Liver (tissue), 9 donors: Measurements from ENCODE around the gene RASGRF2. TPM values are rescaled to one million over a fixed set of nuclear protein-coding genes. Genes with fewer than 3 reads are reported as not detected.

Experiments used
- DNase-seq: peaks from one replicate; pipeline ENCODE4 v3.0.0-alpha.2; 2017; ENCODE audit warnings: low spot score
- H3K27ac ChIP-seq, 2 donors: one replicate each; pipeline ENCODE4 v1.7.0; 2013; ENCODE audit warnings: inconsistent platforms in 2 of 2, low read length in 2 of 2, control low read depth in 1 of 2, low read depth in 1 of 2, mild to moderate bottlenecking in 1 of 2
- H3K27me3 ChIP-seq, 4 donors: one replicate each; pipeline versions ENCODE4 v1.6.1 to v1.7.0; 2013; ENCODE audit warnings: low read length in 3 of 4, inconsistent platforms in 1 of 4, mild to moderate bottlenecking in 1 of 4, moderate library complexity in 1 of 4; ENCODE audit not compliant: control insufficient read depth in 4 of 4, insufficient read depth in 4 of 4
- H3K36me3 ChIP-seq, 4 donors: one replicate each; pipeline versions ENCODE4 v1.6.1 to v1.7.0; 2013; ENCODE audit warnings: low read length in 3 of 4, mild to moderate bottlenecking in 3 of 4, low read depth in 1 of 4, moderate library complexity in 1 of 4; ENCODE audit not compliant: control insufficient read depth in 4 of 4, insufficient read depth in 3 of 4
- H3K4me1 ChIP-seq, 4 donors: one replicate each; pipeline versions ENCODE4 v1.6.1 to v1.7.0; 2013; ENCODE audit warnings: low read length in 3 of 4, mild to moderate bottlenecking in 3 of 4, moderate library complexity in 1 of 4; ENCODE audit not compliant: control insufficient read depth in 4 of 4, insufficient read depth in 4 of 4
- H3K4me3 ChIP-seq, 3 donors: one replicate each; pipeline versions ENCODE4 v1.6.1 to v1.7.0; 2013; ENCODE audit warnings: low read length in 3 of 3, control low read depth in 1 of 3, low read depth in 1 of 3, mild to moderate bottlenecking in 1 of 3
- H3K9ac ChIP-seq, 2 donors: one replicate each; pipeline ENCODE4 v1.7.0; 2013; ENCODE audit warnings: low read length in 2 of 2, mild to moderate bottlenecking in 2 of 2, moderate library complexity in 2 of 2, control low read depth in 1 of 2, low read depth in 1 of 2
- H3K9me3 ChIP-seq, 4 donors: one replicate each; pipeline versions ENCODE4 v1.6.1 to v1.7.0; 2013; ENCODE audit warnings: low read length in 3 of 4; ENCODE audit not compliant: control insufficient read depth in 4 of 4
- ATF3 ChIP-seq: IDR thresholded peaks from 2 replicates; pipeline ENCODE4 v1.6.1; 2016; ENCODE audit warnings: antibody characterized with exemption
- EGR1 ChIP-seq, 2 donors: IDR thresholded peaks; 2 replicates each; pipeline ENCODE4 v1.6.1; 2016 to 2018; ENCODE audit warnings: antibody characterized with exemption in 2 of 2, low read depth in 2 of 2
- FOXA1 ChIP-seq: IDR thresholded peaks from 2 replicates; pipeline ENCODE4 v1.6.1; 2016; ENCODE audit warnings: antibody characterized with exemption
- FOXA2 ChIP-seq: IDR thresholded peaks from 2 replicates; pipeline ENCODE4 v1.6.1; 2016; ENCODE audit warnings: antibody characterized with exemption
- GABPA ChIP-seq, 2 donors: IDR thresholded peaks in 1 of 2; conservative IDR thresholded peaks in 1 of 2; 2 replicates each; pipeline ENCODE4 v1.6.1; 2016; ENCODE audit warnings: antibody characterized with exemption in 2 of 2, mild to moderate bottlenecking in 1 of 2, moderate library complexity in 1 of 2
- HNF4A ChIP-seq, 2 donors: conservative IDR thresholded peaks; 2 replicates each; pipeline ENCODE4 v1.6.1; 2016; ENCODE audit warnings: antibody characterized with exemption in 2 of 2, mild to moderate bottlenecking in 2 of 2
- HNF4G ChIP-seq: IDR thresholded peaks from 2 replicates; pipeline ENCODE4 v1.6.1; 2016; ENCODE audit warnings: antibody characterized with exemption
- JUND ChIP-seq, 2 donors: IDR thresholded peaks; 2 replicates each; pipeline ENCODE4 v1.6.1; 2016; ENCODE audit warnings: antibody characterized with exemption in 2 of 2
- MAX ChIP-seq: IDR thresholded peaks from 2 replicates; pipeline ENCODE4 v1.6.1; 2016; ENCODE audit warnings: antibody characterized with exemption
- NR2F2 ChIP-seq: IDR thresholded peaks from 2 replicates; pipeline ENCODE4 v1.6.1; 2016; ENCODE audit warnings: antibody characterized with exemption
- RAD21 ChIP-seq, 2 donors: IDR thresholded peaks; 2 replicates each; pipeline ENCODE4 v1.6.1; 2016; ENCODE audit warnings: antibody characterized with exemption in 2 of 2, mild to moderate bottlenecking in 2 of 2
- REST ChIP-seq: IDR thresholded peaks from 2 replicates; pipeline ENCODE4 v1.6.1; 2016; ENCODE audit warnings: antibody characterized with exemption, mild to moderate bottlenecking
- RXRA ChIP-seq, 2 donors: IDR thresholded peaks; 2 replicates each; pipeline ENCODE4 v1.6.1; 2017 to 2018; ENCODE audit warnings: antibody characterized with exemption in 2 of 2, mild to moderate bottlenecking in 1 of 2
- SP1 ChIP-seq: IDR thresholded peaks from 2 replicates; pipeline ENCODE4 v1.6.1; 2018; ENCODE audit warnings: antibody characterized with exemption, mild to moderate bottlenecking
- YY1 ChIP-seq: IDR thresholded peaks from 2 replicates; pipeline ENCODE4 v1.6.1; 2016; ENCODE audit warnings: antibody characterized with exemption, mild to moderate bottlenecking
- WGBS: extraction: QIAGEN DNeasy Blood & Tissue Kit; methylation state at CpG from one replicate; pipeline ENCODE4 v1.1.7; 2013; 5-methylcytosine and 5-hydroxymethylcytosine counted together
- polyA plus RNA-seq, 2 donors: library from polyadenylated mRNA; stranded (reverse) in 1 of 2; unstranded in 1 of 2; fragments of 200-250 nt in 1 of 2; fragments of >200 nt in 1 of 2; fragmentation: Nextera tagmentation in 1 of 2; extraction: Ambion mirVana in 1 of 2; gene quantifications; one replicate each; pipeline versions ENCODE4 v1.2.1 to v1.2.3, GENCODE V29; 2013 to 2015
- total RNA-seq, 2 donors: library from RNA; depleted of rRNA; stranded (reverse); fragments of >200 nt; gene quantifications; one replicate each; pipeline ENCODE4 v1.2.3, GENCODE V29; 2014
- TF ChIP-seq, protein P1 (sequence below): IDR thresholded peaks from 2 replicates; pipeline ENCODE4 v1.6.1; 2016; ENCODE audit warnings: antibody characterized with exemption
- donor health status: healthy.
- donor health status: healthy.
- donor health status: healthy.
- donor health status: healthy.
- donor health status: healthy.

Gene RASGRF2
- total and polyA plus RNA-seq, 4 donors = 0.12 to 3.3 (median 0.23) TPM

DNA sequence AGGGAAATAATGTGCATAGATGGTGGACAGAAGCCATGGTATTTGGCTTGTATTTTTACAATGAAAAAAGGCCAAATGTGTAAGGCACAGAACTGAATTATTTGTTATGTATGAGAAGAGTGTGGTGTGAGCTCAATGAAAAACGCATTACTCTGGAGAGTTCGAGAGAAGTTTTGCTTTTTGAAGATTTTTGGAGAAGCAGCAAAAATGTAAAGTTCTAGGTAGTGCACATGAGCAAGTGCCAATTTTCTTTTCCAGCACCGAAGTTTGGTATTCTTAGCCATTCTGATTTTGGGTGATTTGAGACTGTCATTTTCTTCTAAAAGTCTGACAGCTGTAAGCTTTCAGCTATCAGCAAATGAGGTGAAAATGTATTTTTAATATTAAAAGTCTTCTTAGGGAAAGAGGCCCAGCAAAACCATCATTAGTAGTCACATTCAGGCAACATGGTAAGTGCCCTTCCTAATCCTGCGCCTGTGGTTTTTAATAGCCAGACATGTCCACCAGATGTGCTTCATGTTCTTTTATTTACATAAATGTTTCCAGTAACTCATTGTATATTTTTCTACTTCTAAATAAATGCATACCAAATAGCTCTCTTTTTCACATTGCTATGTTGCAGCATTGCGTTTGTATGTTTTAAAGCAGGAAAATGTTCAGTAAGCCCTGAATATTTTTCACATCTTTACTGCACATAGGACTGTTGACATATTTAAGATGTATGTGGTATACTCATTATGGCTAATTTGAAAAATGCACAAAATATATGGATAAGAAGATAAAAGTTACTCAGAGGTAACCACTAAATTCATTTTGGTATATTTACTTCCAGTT is 50.4 kb downstream of the RASGRF2 start:
- Histone ChIP-seq H3K9me3 (peaks cover 0 to 6% (median 0%) of the 10 kb centered on the region in 4 donors), H3K9ac (no peak overlapping the region), H3K4me1 (no peaks in the 10 kb centered on the region), H3K27ac (no peak overlapping the region), H3K4me3 (no peak overlapping the region), H3K36me3 (no peaks in the 10 kb centered on the region), H3K27me3 (no peaks in the 10 kb centered on the region)
- TF ChIP-seq REST = no peak
- no peak for TF ChIP-seq SP1
- TF ChIP-seq HNF4G = no peak
- no peak for TF ChIP-seq RXRA (IDR thresholded peaks at IDR 0.05)
- no peak for TF ChIP-seq FOXA2
- no peak for TF ChIP-seq YY1
- no peak for TF ChIP-seq RAD21 (IDR thresholded peaks at IDR 0.05)
- TF ChIP-seq JUND (IDR thresholded peaks at IDR 0.05) = no peak
- TF ChIP-seq HNF4A (conservative IDR thresholded peaks at IDR 0.05) = no peak
- TF ChIP-seq MAX = no peak
- TF ChIP-seq NR2F2 = no peak
- TF ChIP-seq EGR1 (IDR thresholded peaks at IDR 0.05; ENCODE audit: low read depth in 2 of 2) = no peak
- no peak for TF ChIP-seq GABPA (IDR thresholded peaks at IDR 0.05 in 1 of 2, conservative IDR thresholded peaks at IDR 0.05 in 1 of 2)
- no peak for DNase-seq
- WGBS = 94% methylated on average over 5 of the region's 5 CpGs

DNA sequence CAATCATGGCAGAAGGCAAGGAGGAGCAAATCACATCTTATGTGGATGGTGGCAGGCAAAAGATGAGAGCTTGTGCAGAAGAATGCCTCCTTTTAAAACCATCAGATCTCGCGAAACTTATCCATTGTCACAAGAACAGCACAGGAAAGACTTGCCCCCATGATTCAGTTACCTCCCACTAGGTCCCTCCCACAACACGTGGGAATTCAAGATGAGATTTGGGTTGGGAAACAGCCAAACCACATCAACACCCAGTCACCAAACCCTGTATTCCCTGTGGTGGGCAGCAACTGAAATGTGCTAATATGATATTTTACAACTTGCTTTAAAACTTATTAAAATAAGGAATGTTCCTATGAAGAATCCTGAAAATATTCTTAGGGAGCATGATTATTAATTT is 54.2 kb downstream of the RASGRF2 start:
- Histone ChIP-seq H3K9me3 (peaks cover 0 to 6% (median 0%) of the 10 kb centered on the region in 4 donors), H3K27ac (no peak overlapping the region)
- whole genome bisulfite sequencing = 84% methylated on average over 3 of the region's 3 CpGs

More for the DNA sequence above, 54.2 kb downstream of the RASGRF2 start:
- Histone ChIP-seq H3K4me3 (no peak overlapping the region), H3K27me3 (no peaks in the 10 kb centered on the region), H3K36me3 (no peaks in the 10 kb centered on the region), H3K9ac (no peak overlapping the region), H3K4me1 (no peaks in the 10 kb centered on the region)
- DNase-seq = no peak
- no peak for TF ChIP-seq RAD21 (IDR thresholded peaks at IDR 0.05)
- no peak for TF ChIP-seq MAX
- TF ChIP-seq NR2F2 = no peak
- no peak for TF ChIP-seq FOXA1
- no peak for TF ChIP-seq ATF3
- TF ChIP-seq HNF4A (conservative IDR thresholded peaks at IDR 0.05) = no peak
- TF ChIP-seq, protein P1, sequence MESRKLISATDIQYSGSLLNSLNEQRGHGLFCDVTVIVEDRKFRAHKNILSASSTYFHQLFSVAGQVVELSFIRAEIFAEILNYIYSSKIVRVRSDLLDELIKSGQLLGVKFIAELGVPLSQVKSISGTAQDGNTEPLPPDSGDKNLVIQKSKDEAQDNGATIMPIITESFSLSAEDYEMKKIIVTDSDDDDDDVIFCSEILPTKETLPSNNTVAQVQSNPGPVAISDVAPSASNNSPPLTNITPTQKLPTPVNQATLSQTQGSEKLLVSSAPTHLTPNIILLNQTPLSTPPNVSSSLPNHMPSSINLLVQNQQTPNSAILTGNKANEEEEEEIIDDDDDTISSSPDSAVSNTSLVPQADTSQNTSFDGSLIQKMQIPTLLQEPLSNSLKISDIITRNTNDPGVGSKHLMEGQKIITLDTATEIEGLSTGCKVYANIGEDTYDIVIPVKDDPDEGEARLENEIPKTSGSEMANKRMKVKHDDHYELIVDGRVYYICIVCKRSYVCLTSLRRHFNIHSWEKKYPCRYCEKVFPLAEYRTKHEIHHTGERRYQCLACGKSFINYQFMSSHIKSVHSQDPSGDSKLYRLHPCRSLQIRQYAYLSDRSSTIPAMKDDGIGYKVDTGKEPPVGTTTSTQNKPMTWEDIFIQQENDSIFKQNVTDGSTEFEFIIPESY = no peak
- TF ChIP-seq REST = no peak
- TF ChIP-seq RXRA (IDR thresholded peaks at IDR 0.05) = no peak
- TF ChIP-seq YY1 = no peak
